Endothelial cell of hepatic sinusoid (primary cell): ENCODE data around the gene PCCA.

Experiments
- in situ Hi-C: cut with HindIII; loops from 2 replicates; pipeline ENCODE4 v1.10.0; 2017; ENCODE audit warnings: low sequenced_read_pairs

PCCA gene

GRCh38 chr13:100536643-100537180 is 447.8 kb downstream of the PCCA start:
- in situ Hi-C loops: no loop called here

GRCh38 chr13:100537486-100537885 is 448.6 kb downstream of the PCCA start:
- in situ Hi-C loops: no loop called here

- in situ Hi-C loops: no loop called here
These were observed 449.1 kb downstream of the PCCA start for GRCh38 chr13:100537951-100538462.

GRCh38 chr13:100540621-100541020 is 451.7 kb downstream of the PCCA start:
- in situ Hi-C loops: no loop called here

GRCh38 chr13:100541897-100542825 is 453.3 kb downstream of the PCCA start:
- in situ Hi-C loops: no loop called here

- in situ Hi-C loops: no loop called here
These were observed 453.9 kb downstream of the PCCA start for GRCh38 chr13:100542826-100543156.

GRCh38 chr13:100543872-100544602 is 455.1 kb downstream of the PCCA start:
- in situ Hi-C loops: no loop called here

GRCh38 chr13:100544866-100545683 is 456.2 kb downstream of the PCCA start:
- in situ Hi-C loops: no loop called here

- in situ Hi-C loops: no loop called here
These were observed 456.8 kb downstream of the PCCA start for GRCh38 chr13:100545684-100546061.

- in situ Hi-C loops: no loop called here
These were observed 458.0 kb downstream of the PCCA start for GRCh38 chr13:100546713-100547405.

GRCh38 chr13:100547791-100548201 is 458.9 kb downstream of the PCCA start:
- in situ Hi-C loops: no loop called here

- in situ Hi-C loops: no loop called here
These were observed 460.4 kb downstream of the PCCA start for GRCh38 chr13:100549316-100549715.

- in situ Hi-C loops: no loop called here
These were observed 463.9 kb downstream of the PCCA start for GRCh38 chr13:100552755-100553154.

- in situ Hi-C loops: no loop called here
These were observed 471.0 kb downstream of the PCCA start for GRCh38 chr13:100559886-100560285.

- in situ Hi-C loops: no loop called here
These were observed 471.7 kb downstream of the PCCA start for GRCh38 chr13:100560498-100561157.

GRCh38 chr13:100561158-100561499 is 472.2 kb downstream of the PCCA start:
- in situ Hi-C loops: no loop called here

- in situ Hi-C loops: no loop called here
These were observed 472.8 kb downstream of the PCCA start for GRCh38 chr13:100561599-100562204.

GRCh38 chr13:100563779-100564178 is 474.9 kb downstream of the PCCA start:
- in situ Hi-C loops: no loop called here

- in situ Hi-C loops: no loop called here
These were observed 475.7 kb downstream of the PCCA start for GRCh38 chr13:100564444-100565223.
